ENCODE data around the gene LRRC8A. TPM values are rescaled to one million over a fixed set of nuclear protein-coding genes. Genes with fewer than 3 reads are reported as not detected.

LRRC8A gene
- polyA plus RNA-seq, 2 donors = 38.5 to 55.6 TPM

- WGBS, 2 donors = 47 to 49% methylated on average over 2 of the region's 2 CpGs
- H3K36me3 ChIP-seq (ENCODE audit: control insufficient read depth in 2 of 2, insufficient read depth in 2 of 2, low read length in 1 of 2) = peaks cover 21 to 46% of the 10 kb centered on the region in 2 donors
- H3K27ac ChIP-seq (ENCODE audit: low read depth in 2 of 2, low read length in 1 of 2) = peak overlapping the region in 1 of 2 donors; percentile 6
- no peak overlapping the region for H3K4me3 ChIP-seq (ENCODE audit: low read depth in 1 of 2, low read length in 2 of 2)
- H3K27me3 ChIP-seq (ENCODE audit: control insufficient read depth in 1 of 2, insufficient read depth in 2 of 2, low read length in 2 of 2) = no peaks in the 10 kb centered on the region
- H3K9me3 ChIP-seq (ENCODE audit: control insufficient read depth in 2 of 2, insufficient read depth in 1 of 2, low read depth in 1 of 2, low read length in 1 of 2) = no peaks in the 10 kb centered on the region
- peaks cover 2 to 30% of the 10 kb centered on the region in 2 donors for H3K4me1 ChIP-seq (ENCODE audit: control insufficient read depth in 2 of 2, insufficient read depth in 2 of 2, low read length in 1 of 2)
These were observed 24.8 kb downstream of the LRRC8A start for GRCh38 chr9:128906741-128907140.

DNA sequence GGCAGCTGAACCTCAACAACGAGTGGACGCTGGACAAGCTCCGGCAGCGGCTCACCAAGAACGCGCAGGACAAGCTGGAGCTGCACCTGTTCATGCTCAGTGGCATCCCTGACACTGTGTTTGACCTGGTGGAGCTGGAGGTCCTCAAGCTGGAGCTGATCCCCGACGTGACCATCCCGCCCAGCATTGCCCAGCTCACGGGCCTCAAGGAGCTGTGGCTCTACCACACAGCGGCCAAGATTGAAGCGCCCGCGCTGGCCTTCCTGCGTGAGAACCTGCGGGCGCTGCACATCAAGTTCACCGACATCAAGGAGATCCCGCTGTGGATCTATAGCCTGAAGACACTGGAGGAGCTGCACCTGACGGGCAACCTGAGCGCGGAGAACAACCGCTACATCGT lies 26.4 kb downstream of the LRRC8A start:
- peaks cover 21 to 43% of the 10 kb centered on the region in 2 donors for H3K36me3 ChIP-seq (ENCODE audit: control insufficient read depth in 2 of 2, insufficient read depth in 2 of 2, low read length in 1 of 2)
- H3K9me3 ChIP-seq (ENCODE audit: control insufficient read depth in 2 of 2, insufficient read depth in 1 of 2, low read depth in 1 of 2, low read length in 1 of 2) = no peaks in the 10 kb centered on the region
- H3K4me1 ChIP-seq (ENCODE audit: control insufficient read depth in 2 of 2, insufficient read depth in 2 of 2, low read length in 1 of 2) = peaks cover 9 to 30% of the 10 kb centered on the region in 2 donors
- H3K27ac ChIP-seq (ENCODE audit: low read depth in 2 of 2, low read length in 1 of 2) = no peak overlapping the region
- WGBS, 2 donors = 98% methylated on average over 24 of the region's 24 CpGs
- no peak overlapping the region for H3K4me3 ChIP-seq (ENCODE audit: low read depth in 1 of 2, low read length in 2 of 2)
- no peaks in the 10 kb centered on the region for H3K27me3 ChIP-seq (ENCODE audit: control insufficient read depth in 1 of 2, insufficient read depth in 2 of 2, low read length in 2 of 2)

GRCh38 chr9:128909859-128910258 lies 27.9 kb downstream of the LRRC8A start:
- H3K27ac ChIP-seq (ENCODE audit: low read depth in 2 of 2, low read length in 1 of 2) = peak overlapping the region; percentile 12 to 19
- peaks cover 12 to 42% of the 10 kb centered on the region in 2 donors for H3K4me1 ChIP-seq (ENCODE audit: control insufficient read depth in 2 of 2, insufficient read depth in 2 of 2, low read length in 1 of 2)
- peaks cover 21 to 52% of the 10 kb centered on the region in 2 donors for H3K36me3 ChIP-seq (ENCODE audit: control insufficient read depth in 2 of 2, insufficient read depth in 2 of 2, low read length in 1 of 2)
- H3K4me3 ChIP-seq (ENCODE audit: low read depth in 1 of 2, low read length in 2 of 2) = no peak overlapping the region
- no peaks in the 10 kb centered on the region for H3K9me3 ChIP-seq (ENCODE audit: control insufficient read depth in 2 of 2, insufficient read depth in 1 of 2, low read depth in 1 of 2, low read length in 1 of 2)
- WGBS, 2 donors = 77 to 81% methylated on average over 4 of the region's 4 CpGs
- H3K27me3 ChIP-seq (ENCODE audit: control insufficient read depth in 1 of 2, insufficient read depth in 2 of 2, low read length in 2 of 2) = no peaks in the 10 kb centered on the region

DNA sequence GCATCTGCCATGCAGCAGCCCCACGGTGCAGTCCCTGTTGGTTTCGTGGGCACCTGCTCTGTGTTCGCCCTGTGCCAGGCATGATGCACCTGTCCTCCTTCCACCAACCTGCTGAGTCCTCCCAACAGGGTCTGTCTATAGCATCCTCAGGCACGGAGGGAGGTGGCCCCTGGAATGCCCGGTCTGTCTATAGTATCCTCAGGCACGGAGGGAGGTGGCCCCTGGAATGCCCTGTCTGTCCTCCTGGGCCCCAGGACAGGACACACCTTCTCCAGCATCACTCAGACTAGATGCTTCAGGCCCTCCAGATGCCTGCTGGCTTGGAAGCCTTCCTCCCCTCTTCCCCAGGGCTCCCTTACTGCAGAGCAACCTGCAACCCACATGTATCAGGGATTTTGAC lies 29.0 kb downstream of the LRRC8A start:
- Histone ChIP-seq H3K27me3 (ENCODE audit: control insufficient read depth in 1 of 2, insufficient read depth in 2 of 2, low read length in 2 of 2) (no peaks in the 10 kb centered on the region), H3K4me1 (ENCODE audit: control insufficient read depth in 2 of 2, insufficient read depth in 2 of 2, low read length in 1 of 2) (peaks cover 15 to 47% of the 10 kb centered on the region in 2 donors), H3K9me3 (ENCODE audit: control insufficient read depth in 2 of 2, insufficient read depth in 1 of 2, low read depth in 1 of 2, low read length in 1 of 2) (no peaks in the 10 kb centered on the region), H3K36me3 (ENCODE audit: control insufficient read depth in 2 of 2, insufficient read depth in 2 of 2, low read length in 1 of 2) (peaks cover 22 to 55% of the 10 kb centered on the region in 2 donors), H3K4me3 (ENCODE audit: low read depth in 1 of 2, low read length in 2 of 2) (no peak overlapping the region), H3K27ac (ENCODE audit: low read depth in 2 of 2, low read length in 1 of 2) (peak overlapping the region; percentile 93 to 96)
- WGBS, 2 donors = 84 to 92% methylated on average over 6 of the region's 6 CpGs

DNA sequence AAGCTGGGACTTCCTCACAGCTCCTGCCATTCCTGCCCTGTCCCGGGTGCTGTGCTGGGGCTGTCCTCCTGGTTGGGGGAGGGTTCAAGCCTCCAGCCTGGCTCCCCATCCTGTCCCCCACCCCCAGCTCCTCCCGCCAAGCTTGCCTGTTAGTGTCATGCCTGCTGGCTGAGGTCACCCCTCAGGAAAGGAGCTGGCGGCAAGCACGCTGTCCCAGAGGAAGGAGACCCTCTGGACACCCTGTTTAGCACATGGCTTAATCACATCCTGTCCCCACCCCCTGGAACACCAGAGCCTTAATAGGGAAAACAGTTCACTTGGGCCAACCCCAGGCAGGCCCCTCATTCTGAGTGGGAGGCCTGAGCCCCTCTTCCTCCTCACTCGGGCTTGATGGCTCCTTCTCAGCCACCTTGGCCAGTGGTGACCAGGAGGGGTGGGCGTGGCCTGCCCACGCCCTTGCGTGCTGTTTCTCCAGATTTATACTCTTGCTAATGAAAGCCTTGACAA lies 29.6 kb downstream of the LRRC8A start:
- Histone ChIP-seq H3K9me3 (ENCODE audit: control insufficient read depth in 2 of 2, insufficient read depth in 1 of 2, low read depth in 1 of 2, low read length in 1 of 2) (no peaks in the 10 kb centered on the region), H3K36me3 (ENCODE audit: control insufficient read depth in 2 of 2, insufficient read depth in 2 of 2, low read length in 1 of 2) (peaks cover 29 to 61% of the 10 kb centered on the region in 2 donors), H3K27ac (ENCODE audit: low read depth in 2 of 2, low read length in 1 of 2) (peak overlapping the region; percentile 93 to 96), H3K4me1 (ENCODE audit: control insufficient read depth in 2 of 2, insufficient read depth in 2 of 2, low read length in 1 of 2) (peaks cover 21 to 52% of the 10 kb centered on the region in 2 donors), H3K4me3 (ENCODE audit: low read depth in 1 of 2, low read length in 2 of 2) (no peak overlapping the region), H3K27me3 (ENCODE audit: control insufficient read depth in 1 of 2, insufficient read depth in 2 of 2, low read length in 2 of 2) (no peaks in the 10 kb centered on the region)
- WGBS, 2 donors = 29 to 46% methylated on average over 8 of the region's 8 CpGs

DNA sequence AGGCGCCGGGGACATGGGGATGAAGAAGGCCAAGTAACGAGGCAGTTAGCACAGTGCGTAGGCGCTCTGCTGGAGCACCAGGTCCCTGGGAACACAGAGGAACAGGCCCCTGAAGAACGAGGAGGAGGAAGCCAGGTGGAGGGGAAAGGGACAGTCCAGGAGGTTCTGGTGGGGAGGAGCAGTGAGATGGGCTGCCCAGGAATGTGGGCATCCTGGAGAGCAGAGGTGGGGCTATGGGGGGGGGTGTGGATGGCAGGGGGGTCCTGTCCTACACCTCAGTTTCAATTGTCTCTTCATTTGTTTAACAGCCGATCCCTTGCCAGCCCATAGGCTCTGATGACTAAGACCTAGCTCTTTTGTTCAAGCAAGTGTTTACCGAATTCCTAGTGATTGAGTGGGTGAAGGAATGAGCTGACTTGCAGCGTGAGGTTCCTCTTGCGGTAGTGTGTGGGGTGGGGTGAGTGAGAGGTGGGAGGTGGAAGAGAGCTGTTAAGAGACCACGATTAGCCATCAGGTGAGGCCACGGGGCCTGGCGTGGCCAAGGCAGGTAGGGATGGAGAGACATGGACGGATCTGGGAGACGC lies 30.4 kb downstream of the LRRC8A start:
- no peaks in the 10 kb centered on the region for H3K27me3 ChIP-seq (ENCODE audit: control insufficient read depth in 1 of 2, insufficient read depth in 2 of 2, low read length in 2 of 2)
- no peaks in the 10 kb centered on the region for H3K9me3 ChIP-seq (ENCODE audit: control insufficient read depth in 2 of 2, insufficient read depth in 1 of 2, low read depth in 1 of 2, low read length in 1 of 2)
- H3K4me1 ChIP-seq (ENCODE audit: control insufficient read depth in 2 of 2, insufficient read depth in 2 of 2, low read length in 1 of 2) = peaks cover 24 to 59% of the 10 kb centered on the region in 2 donors
- H3K4me3 ChIP-seq (ENCODE audit: low read depth in 1 of 2, low read length in 2 of 2) = no peak overlapping the region
- H3K27ac ChIP-seq (ENCODE audit: low read depth in 2 of 2, low read length in 1 of 2) = peak overlapping the region; percentile 93 to 96
- 41 to 52% methylated on average over 15 of the region's 15 CpGs for WGBS, 2 donors
- H3K36me3 ChIP-seq (ENCODE audit: control insufficient read depth in 2 of 2, insufficient read depth in 2 of 2, low read length in 1 of 2) = peaks cover 28 to 60% of the 10 kb centered on the region in 2 donors

DNA sequence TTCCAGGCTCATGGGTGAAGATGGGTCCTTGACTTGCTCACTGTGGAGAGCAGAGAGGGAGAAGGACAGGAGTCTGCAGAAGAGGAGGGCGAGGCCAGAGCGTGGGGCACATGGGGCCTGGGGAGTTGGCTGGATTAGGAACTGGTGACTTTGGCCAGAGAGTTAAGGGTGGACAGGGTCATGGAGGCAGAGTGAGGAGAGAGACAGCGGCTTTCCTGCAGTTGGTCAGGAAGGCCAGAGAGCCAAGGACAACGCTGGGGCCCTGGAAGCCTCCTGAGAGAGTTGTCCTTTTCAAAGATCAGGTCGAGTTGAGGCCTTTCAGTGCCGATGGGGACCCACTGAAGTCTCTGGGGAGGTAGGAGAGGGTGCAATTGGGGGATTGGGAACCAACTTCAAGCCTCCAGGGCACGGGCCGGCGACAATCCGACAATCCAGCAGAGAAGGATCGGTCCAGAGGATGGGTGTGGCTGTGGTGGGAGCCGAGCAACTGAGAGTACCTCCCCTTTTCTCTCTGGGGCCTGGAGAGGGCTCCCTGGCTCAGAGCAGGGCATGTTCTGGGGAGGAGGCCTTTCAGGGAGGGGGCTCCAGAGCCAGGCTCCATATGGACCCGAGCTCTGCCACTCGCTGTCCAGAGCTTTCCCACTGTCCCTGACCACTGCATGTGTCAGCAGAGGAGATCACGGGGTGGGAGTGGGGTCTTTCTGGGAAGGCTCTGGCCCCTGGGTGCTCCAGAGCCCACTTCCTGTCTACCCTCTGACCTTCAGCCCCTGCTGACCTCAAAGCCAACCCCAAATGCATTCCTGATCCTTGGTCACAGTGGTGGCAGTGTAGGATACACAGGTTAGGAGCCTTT lies 31.3 kb downstream of the LRRC8A start:
- H3K4me1 ChIP-seq (ENCODE audit: control insufficient read depth in 2 of 2, insufficient read depth in 2 of 2, low read length in 1 of 2) = peaks cover 24 to 62% of the 10 kb centered on the region in 2 donors
- H3K27ac ChIP-seq (ENCODE audit: low read depth in 2 of 2, low read length in 1 of 2) = peak overlapping the region; percentile 93 to 96
- peaks cover 19 to 60% of the 10 kb centered on the region in 2 donors for H3K36me3 ChIP-seq (ENCODE audit: control insufficient read depth in 2 of 2, insufficient read depth in 2 of 2, low read length in 1 of 2)
- no peaks in the 10 kb centered on the region for H3K9me3 ChIP-seq (ENCODE audit: control insufficient read depth in 2 of 2, insufficient read depth in 1 of 2, low read depth in 1 of 2, low read length in 1 of 2)
- 48 to 55% methylated on average over 15 of the region's 15 CpGs for WGBS, 2 donors
- H3K27me3 ChIP-seq (ENCODE audit: control insufficient read depth in 1 of 2, insufficient read depth in 2 of 2, low read length in 2 of 2) = no peaks in the 10 kb centered on the region
- peak overlapping the region in 1 of 2 donors; percentile 13 for H3K4me3 ChIP-seq (ENCODE audit: low read depth in 1 of 2, low read length in 2 of 2)

GRCh38 chr9:128913995-128914772 lies 32.3 kb downstream of the LRRC8A start:
- H3K4me3 ChIP-seq (ENCODE audit: low read depth in 1 of 2, low read length in 2 of 2) = no peak overlapping the region
- H3K36me3 ChIP-seq (ENCODE audit: control insufficient read depth in 2 of 2, insufficient read depth in 2 of 2, low read length in 1 of 2) = peaks cover 16 to 56% of the 10 kb centered on the region in 2 donors
- no peaks in the 10 kb centered on the region for H3K9me3 ChIP-seq (ENCODE audit: control insufficient read depth in 2 of 2, insufficient read depth in 1 of 2, low read depth in 1 of 2, low read length in 1 of 2)
- peak overlapping the region; percentile 2 to 96 for H3K27ac ChIP-seq (ENCODE audit: low read depth in 2 of 2, low read length in 1 of 2)
- no peaks in the 10 kb centered on the region for H3K27me3 ChIP-seq (ENCODE audit: control insufficient read depth in 1 of 2, insufficient read depth in 2 of 2, low read length in 2 of 2)
- peaks cover 24 to 63% of the 10 kb centered on the region in 2 donors for H3K4me1 ChIP-seq (ENCODE audit: control insufficient read depth in 2 of 2, insufficient read depth in 2 of 2, low read length in 1 of 2)
- WGBS, 2 donors = 72 to 79% methylated on average over 23 of the region's 23 CpGs

DNA sequence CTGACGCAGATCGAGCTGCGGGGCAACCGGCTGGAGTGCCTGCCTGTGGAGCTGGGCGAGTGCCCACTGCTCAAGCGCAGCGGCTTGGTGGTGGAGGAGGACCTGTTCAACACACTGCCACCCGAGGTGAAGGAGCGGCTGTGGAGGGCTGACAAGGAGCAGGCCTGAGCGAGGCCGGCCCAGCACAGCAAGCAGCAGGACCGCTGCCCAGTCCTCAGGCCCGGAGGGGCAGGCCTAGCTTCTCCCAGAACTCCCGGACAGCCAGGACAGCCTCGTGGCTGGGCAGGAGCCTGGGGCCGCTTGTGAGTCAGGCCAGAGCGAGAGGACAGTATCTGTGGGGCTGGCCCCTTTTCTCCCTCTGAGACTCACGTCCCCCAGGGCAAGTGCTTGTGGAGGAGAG lies 34.3 kb downstream of the LRRC8A start:
- peaks cover 30 to 58% of the 10 kb centered on the region in 2 donors for H3K4me1 ChIP-seq (ENCODE audit: control insufficient read depth in 2 of 2, insufficient read depth in 2 of 2, low read length in 1 of 2)
- no peak overlapping the region for H3K4me3 ChIP-seq (ENCODE audit: low read depth in 1 of 2, low read length in 2 of 2)
- 49 to 52% methylated on average over 17 to 18 of the region's 18 CpGs for WGBS, 2 donors
- peak overlapping the region; percentile 85 to 87 for H3K27ac ChIP-seq (ENCODE audit: low read depth in 2 of 2, low read length in 1 of 2)
- no peaks in the 10 kb centered on the region for H3K27me3 ChIP-seq (ENCODE audit: control insufficient read depth in 1 of 2, insufficient read depth in 2 of 2, low read length in 2 of 2)
- peaks cover 8 to 40% of the 10 kb centered on the region in 2 donors for H3K36me3 ChIP-seq (ENCODE audit: control insufficient read depth in 2 of 2, insufficient read depth in 2 of 2, low read length in 1 of 2)
- no peaks in the 10 kb centered on the region for H3K9me3 ChIP-seq (ENCODE audit: control insufficient read depth in 2 of 2, insufficient read depth in 1 of 2, low read depth in 1 of 2, low read length in 1 of 2)
